ENCODE data around the gene ZNF184. TPM values are rescaled to one million over a fixed set of nuclear protein-coding genes. Genes with fewer than 3 reads are reported as not detected.

Gene ZNF184
- polyA plus RNA-seq, 1 donor from 2014 or later: 16.4 TPM

GRCh38 chr6:27507041-27507956 is 34.4 kb upstream of the ZNF184 start:
- H3K36me3 ChIP-seq (ENCODE audit: insufficient read depth, low read length): no peaks in the 10 kb centered on the region
- H3F3A ChIP-seq (ENCODE audit: insufficient read depth, low read length, poor library complexity, severe bottlenecking): no peaks in the 10 kb centered on the region
- H3K27me3 ChIP-seq (ENCODE audit: insufficient read depth, low read depth, low read length): peaks cover 28% of the 10 kb centered on the region
- H2AFZ ChIP-seq (ENCODE audit: low read depth, low read length): no peak overlapping the region
- H3K4me2 ChIP-seq (ENCODE audit: low read length): no peak overlapping the region
- H3K9ac ChIP-seq (ENCODE audit: low read length): no peak overlapping the region
- no peaks in the 10 kb centered on the region for H3K9me2 ChIP-seq (ENCODE audit: insufficient read depth, low read length)
- H4K20me1 ChIP-seq (ENCODE audit: insufficient read depth): no peaks in the 10 kb centered on the region
- no peaks in the 10 kb centered on the region for H3K79me2 ChIP-seq (replicated peaks; ENCODE audit: insufficient read depth, low read length)
- no peak overlapping the region for H3K4me3 ChIP-seq (ENCODE audit: low read length)
- H3K9me3 ChIP-seq (ENCODE audit: low read length): no peaks in the 10 kb centered on the region
- no peak overlapping the region for H3K27ac ChIP-seq (ENCODE audit: low read length)
- TF ChIP-seq RAD21 (conservative IDR thresholded peaks at IDR 0.05) (no peak), REST (IDR thresholded peaks at IDR 0.05; ENCODE audit: borderline replicate concordance) (no peak), CTCF (IDR thresholded peaks at IDR 0.05; ENCODE audit: poor library complexity, severe bottlenecking) (no peak), POLR2AphosphoS5 (IDR thresholded peaks at IDR 0.05) (no peak)

- Histone ChIP-seq H3K79me2 (replicated peaks; ENCODE audit: insufficient read depth, low read length) (no peaks in the 10 kb centered on the region), H3K9me3 (ENCODE audit: low read length) (no peaks in the 10 kb centered on the region), H3K4me3 (ENCODE audit: low read length) (no peak overlapping the region), H2AFZ (ENCODE audit: low read depth, low read length) (no peak overlapping the region), H4K20me1 (ENCODE audit: insufficient read depth) (no peaks in the 10 kb centered on the region), H3K36me3 (ENCODE audit: insufficient read depth, low read length) (no peaks in the 10 kb centered on the region), H3F3A (ENCODE audit: insufficient read depth, low read length, poor library complexity, severe bottlenecking) (no peaks in the 10 kb centered on the region), H3K9me2 (ENCODE audit: insufficient read depth, low read length) (no peaks in the 10 kb centered on the region), H3K27ac (ENCODE audit: low read length) (no peak overlapping the region), H3K9ac (ENCODE audit: low read length) (no peak overlapping the region), H3K27me3 (ENCODE audit: insufficient read depth, low read depth, low read length) (peaks cover 46% of the 10 kb centered on the region), H3K4me2 (ENCODE audit: low read length) (no peak overlapping the region)
- TF ChIP-seq RAD21 (conservative IDR thresholded peaks at IDR 0.05): no peak
- no peak for TF ChIP-seq MXI1 (conservative IDR thresholded peaks at IDR 0.05; ENCODE audit: poor library complexity, severe bottlenecking)
- TF ChIP-seq CTCF (IDR thresholded peaks at IDR 0.05; ENCODE audit: poor library complexity, severe bottlenecking): no peak
- no peak for TF ChIP-seq TAF1 (IDR thresholded peaks at IDR 0.05; ENCODE audit: low read depth)
- no peak for TF ChIP-seq EZH2 (IDR thresholded peaks at IDR 0.05; ENCODE audit: borderline replicate concordance, insufficient read depth, low read length, poor library complexity, severe bottlenecking)
- TF ChIP-seq SMC3 (conservative IDR thresholded peaks at IDR 0.05; ENCODE audit: poor library complexity): no peak
- no peak for TF ChIP-seq REST (IDR thresholded peaks at IDR 0.05; ENCODE audit: borderline replicate concordance)
- TF ChIP-seq POLR2AphosphoS5 (IDR thresholded peaks at IDR 0.05): no peak
- no peak for TF ChIP-seq EP300 (conservative IDR thresholded peaks at IDR 0.05; ENCODE audit: poor library complexity, severe bottlenecking)
Observed at GRCh38 chr6:27505209-27506027, 32.5 kb upstream of the ZNF184 start.
